Hindlimb muscle (tissue), 1 donor: Measurements from ENCODE around the gene DLX4. TPM values are rescaled to one million over a fixed set of nuclear protein-coding genes. Genes with fewer than 3 reads are reported as not detected.
A peak's percentile ranks its signal among the peaks of the same experiment; 100 is the strongest.

Experiments used
- DNase-seq: peaks from one replicate; pipeline ENCODE4 v3.0.0-alpha.2; 2013
- polyA plus RNA-seq: library from polyadenylated mRNA; unstranded; fragments of 120-200 nt; gene quantifications from one replicate; pipeline ENCODE4 v1.2.1, GENCODE V29; 2013; ENCODE audit not compliant: insufficient read length

DLX4 gene
- polyA plus RNA-seq, 1 donor, result 0.41 TPM

GRCh38 chr17:49968405-49969133, 421 bp upstream of the DLX4 start:
- peak; percentile 47 for DNase-seq

- no peak for DNase-seq
Measured at GRCh38 chr17:49969795-49970389, 902 bp downstream of the DLX4 start.

GRCh38 chr17:49970498-49970897, 1.5 kb downstream of the DLX4 start:
- no peak for DNase-seq

GRCh38 chr17:49971199-49971847, 2.3 kb downstream of the DLX4 start:
- DNase-seq, result no peak

GRCh38 chr17:49971848-49972485, 3.0 kb downstream of the DLX4 start:
- DNase-seq, result no peak

GRCh38 chr17:49972486-49973270, 3.7 kb downstream of the DLX4 start:
- no peak for DNase-seq

GRCh38 chr17:49973271-49973615, 4.3 kb downstream of the DLX4 start:
- DNase-seq, result no peak

- DNase-seq, result no peak
Measured at GRCh38 chr17:49975531-49975930, 6.5 kb downstream of the DLX4 start.

GRCh38 chr17:49976163-49976827, 7.3 kb downstream of the DLX4 start:
- no peak for DNase-seq

GRCh38 chr17:49976828-49977202, 7.8 kb downstream of the DLX4 start:
- no peak for DNase-seq

GRCh38 chr17:49977463-49978389, 8.7 kb downstream of the DLX4 start:
- DNase-seq, result no peak

GRCh38 chr17:49978501-49978900, 9.5 kb downstream of the DLX4 start:
- no peak for DNase-seq

- DNase-seq, result no peak
Measured at GRCh38 chr17:49979748-49980479, 10.9 kb downstream of the DLX4 start.

- no peak for DNase-seq
Measured at GRCh38 chr17:49980703-49981197, 11.8 kb downstream of the DLX4 start.

GRCh38 chr17:49984283-49984682, 15.3 kb downstream of the DLX4 start:
- no peak for DNase-seq

GRCh38 chr17:49984776-49985175, 15.8 kb downstream of the DLX4 start:
- no peak for DNase-seq

- DNase-seq, result no peak
Measured at GRCh38 chr17:49985310-49985990, 16.5 kb downstream of the DLX4 start.

GRCh38 chr17:49986396-49987289, 17.7 kb downstream of the DLX4 start:
- no peak for DNase-seq

GRCh38 chr17:49987290-49987585, 18.2 kb downstream of the DLX4 start:
- DNase-seq, result no peak
